ENCODE measurements around the gene FMN1. TPM values are rescaled to one million over a fixed set of nuclear protein-coding genes. Genes with fewer than 3 reads are reported as not detected.

The FMN1 gene
- total and polyA plus RNA-seq, 2 experiments from 2014 or later = 0.53 to 1.8 TPM

DNA sequence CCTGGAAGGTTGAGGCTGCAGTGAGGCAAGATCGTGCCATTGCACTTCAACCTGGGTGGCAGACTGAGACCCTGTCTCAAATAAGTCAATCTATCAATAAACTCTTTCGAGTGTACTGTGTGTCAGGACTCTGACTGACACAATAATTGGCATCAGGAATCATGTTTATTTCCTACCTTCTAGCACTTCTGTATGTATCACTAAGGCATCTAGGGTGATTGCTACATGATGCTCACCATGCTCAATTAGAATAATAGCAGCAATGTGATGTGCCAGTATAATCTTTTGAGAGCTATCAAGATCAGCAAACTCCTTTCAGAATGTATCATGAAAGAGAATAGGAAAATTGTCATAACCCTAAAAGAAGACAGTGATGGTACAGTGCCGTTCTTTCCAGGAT lies 95.3 kb downstream of the FMN1 start:
- TF ChIP-seq, protein P1, sequence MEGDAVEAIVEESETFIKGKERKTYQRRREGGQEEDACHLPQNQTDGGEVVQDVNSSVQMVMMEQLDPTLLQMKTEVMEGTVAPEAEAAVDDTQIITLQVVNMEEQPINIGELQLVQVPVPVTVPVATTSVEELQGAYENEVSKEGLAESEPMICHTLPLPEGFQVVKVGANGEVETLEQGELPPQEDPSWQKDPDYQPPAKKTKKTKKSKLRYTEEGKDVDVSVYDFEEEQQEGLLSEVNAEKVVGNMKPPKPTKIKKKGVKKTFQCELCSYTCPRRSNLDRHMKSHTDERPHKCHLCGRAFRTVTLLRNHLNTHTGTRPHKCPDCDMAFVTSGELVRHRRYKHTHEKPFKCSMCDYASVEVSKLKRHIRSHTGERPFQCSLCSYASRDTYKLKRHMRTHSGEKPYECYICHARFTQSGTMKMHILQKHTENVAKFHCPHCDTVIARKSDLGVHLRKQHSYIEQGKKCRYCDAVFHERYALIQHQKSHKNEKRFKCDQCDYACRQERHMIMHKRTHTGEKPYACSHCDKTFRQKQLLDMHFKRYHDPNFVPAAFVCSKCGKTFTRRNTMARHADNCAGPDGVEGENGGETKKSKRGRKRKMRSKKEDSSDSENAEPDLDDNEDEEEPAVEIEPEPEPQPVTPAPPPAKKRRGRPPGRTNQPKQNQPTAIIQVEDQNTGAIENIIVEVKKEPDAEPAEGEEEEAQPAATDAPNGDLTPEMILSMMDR (IDR thresholded peaks at IDR 0.05; ENCODE audit: low read depth, low read length) = no peak
- Histone ChIP-seq H3K36me3 (no peaks in the 10 kb centered on the region), H3K4me1 (ENCODE audit: low read depth) (peaks cover 14% of the 10 kb centered on the region), H3K27ac (no peak overlapping the region), H3K4me3 (no peak overlapping the region), H3K27me3 (no peaks in the 10 kb centered on the region), H3K9me3 (ENCODE audit: low read depth) (no peaks in the 10 kb centered on the region)
- DNase-seq (ENCODE audit: low read depth in 1 of 2, low spot score in 1 of 2) = no peak

DNA sequence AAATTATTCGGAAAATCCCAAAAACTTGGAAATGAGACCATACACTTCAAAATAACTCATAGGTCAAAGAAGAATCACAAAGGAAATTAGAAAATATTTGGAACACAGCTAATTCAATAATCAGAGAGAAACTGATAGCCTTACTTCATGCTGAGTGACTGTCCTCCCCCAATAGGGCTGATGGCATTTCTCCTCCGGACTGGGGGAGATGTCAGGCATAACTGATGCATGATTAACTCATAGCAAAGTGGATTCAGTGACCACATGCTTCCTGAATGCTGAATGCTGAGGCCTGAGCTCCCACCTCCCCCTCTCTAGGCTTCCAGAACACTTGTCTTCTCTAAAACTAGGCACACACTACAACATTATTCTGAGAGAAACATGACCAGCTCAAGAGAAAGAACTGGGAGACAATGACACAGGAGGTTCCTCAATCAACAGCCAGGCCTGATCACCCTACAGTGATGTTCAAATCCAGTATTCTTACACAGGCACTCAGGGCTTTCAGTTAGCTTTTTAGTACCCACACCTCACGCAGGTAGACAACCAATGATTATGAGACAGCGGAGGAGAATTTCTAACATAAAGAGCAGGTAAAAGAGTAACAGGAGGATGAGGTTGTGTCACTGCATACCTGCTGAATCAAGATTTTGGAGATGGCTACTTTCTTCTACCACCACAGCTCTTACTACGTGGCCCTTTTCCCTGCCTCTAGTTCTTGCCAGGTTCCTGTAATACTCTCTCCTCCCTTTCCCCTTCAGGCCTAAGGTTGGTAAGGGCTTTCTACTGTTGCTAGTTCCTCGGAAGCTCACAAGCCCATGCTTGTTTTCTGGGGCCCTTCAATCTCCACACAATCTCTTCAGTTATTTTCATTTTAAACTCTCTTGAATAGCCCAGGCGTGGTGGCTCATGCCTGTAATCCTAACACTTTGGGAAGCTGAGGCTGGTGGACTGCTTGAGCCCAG lies 96.1 kb downstream of the FMN1 start:
- Histone ChIP-seq H3K36me3 (no peaks in the 10 kb centered on the region), H3K4me3 (no peak overlapping the region), H3K27ac (no peak overlapping the region), H3K9me3 (ENCODE audit: low read depth) (no peaks in the 10 kb centered on the region), H3K4me1 (ENCODE audit: low read depth) (peaks cover 16% of the 10 kb centered on the region), H3K27me3 (no peaks in the 10 kb centered on the region)
- DNase-seq (ENCODE audit: low read depth in 1 of 2, low spot score in 1 of 2) = peak in 1 of 2 donors; percentile 56
- TF ChIP-seq, protein P1 (IDR thresholded peaks at IDR 0.05; ENCODE audit: low read depth, low read length) = no peak

DNA sequence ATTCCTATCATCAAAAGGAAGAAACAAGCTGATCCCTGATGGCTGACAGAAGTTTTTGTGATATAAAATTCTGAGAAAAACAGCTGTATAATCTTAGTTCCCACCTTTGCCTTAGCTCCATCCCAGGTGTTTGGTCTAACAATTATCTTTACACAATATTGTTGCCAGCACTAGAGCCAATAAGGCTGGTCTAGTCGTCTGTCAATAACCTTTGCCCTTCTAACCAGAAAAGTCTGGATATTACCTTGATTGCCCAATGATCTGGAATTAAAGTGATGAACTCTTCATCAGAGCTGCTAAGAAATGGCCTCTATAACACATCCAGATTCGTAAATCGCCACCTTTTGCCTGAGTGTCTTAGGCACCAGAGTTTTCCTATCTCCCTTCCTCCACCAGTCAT lies 98.4 kb downstream of the FMN1 start:
- DNase-seq (ENCODE audit: low read depth in 1 of 2, low spot score in 1 of 2) = no peak
- Histone ChIP-seq H3K27ac (no peak overlapping the region), H3K4me3 (no peak overlapping the region), H3K36me3 (no peaks in the 10 kb centered on the region), H3K4me1 (ENCODE audit: low read depth) (peaks cover 25% of the 10 kb centered on the region), H3K27me3 (no peaks in the 10 kb centered on the region), H3K9me3 (ENCODE audit: low read depth) (no peaks in the 10 kb centered on the region)
- TF ChIP-seq, protein P1 (IDR thresholded peaks at IDR 0.05; ENCODE audit: low read depth, low read length) = no peak

DNA sequence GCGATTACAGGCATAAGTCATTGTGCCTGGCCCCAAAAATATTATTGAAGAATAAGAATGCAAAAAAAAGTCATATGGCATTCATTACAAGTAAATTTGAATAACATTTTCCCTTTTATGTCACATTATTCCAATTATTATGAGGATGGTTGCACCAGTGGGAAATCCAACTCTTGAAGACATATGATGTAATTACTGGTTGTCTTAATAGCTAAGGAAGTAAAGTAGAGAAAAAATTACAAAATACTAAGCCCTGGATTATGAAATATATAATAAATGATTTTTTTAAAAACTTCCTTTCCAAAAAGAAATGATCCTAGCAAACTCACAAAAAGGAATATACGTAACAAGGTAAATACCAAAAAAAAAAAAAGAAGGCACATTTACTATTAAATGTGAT lies 98.9 kb downstream of the FMN1 start:
- Histone ChIP-seq H3K4me1 (ENCODE audit: low read depth) (peaks cover 25% of the 10 kb centered on the region), H3K27me3 (no peaks in the 10 kb centered on the region)
- TF ChIP-seq, protein P1 (IDR thresholded peaks at IDR 0.05; ENCODE audit: low read depth, low read length) = no peak

DNA sequence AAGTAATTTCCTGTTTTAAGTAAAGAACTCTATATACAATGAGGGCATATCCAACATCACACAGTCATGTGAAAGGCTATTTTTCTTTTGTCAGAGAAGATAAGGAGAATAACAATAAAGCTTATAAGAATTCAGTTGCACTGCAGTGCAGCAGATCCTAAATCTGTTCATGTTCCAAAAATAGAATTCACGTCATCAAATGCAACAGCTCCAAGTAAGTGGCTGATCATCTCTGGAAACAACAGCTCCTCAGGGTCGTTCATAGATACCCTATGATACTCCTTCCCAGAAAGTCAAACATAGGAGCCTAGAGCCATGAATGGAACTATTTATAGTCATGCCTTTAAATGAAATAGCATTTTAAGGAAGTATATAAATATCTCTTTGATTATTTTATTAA lies 100.2 kb downstream of the FMN1 start:
- H3K27ac ChIP-seq = peak overlapping the region; percentile 79

More for the DNA sequence above, 98.9 kb downstream of the FMN1 start:
- DNase-seq (ENCODE audit: low read depth in 1 of 2, low spot score in 1 of 2) = no peak
- Histone ChIP-seq H3K27ac (no peak overlapping the region), H3K4me3 (no peak overlapping the region), H3K36me3 (no peaks in the 10 kb centered on the region), H3K9me3 (ENCODE audit: low read depth) (no peaks in the 10 kb centered on the region)

More for the DNA sequence above, 100.2 kb downstream of the FMN1 start:
- Histone ChIP-seq H3K36me3 (no peaks in the 10 kb centered on the region), H3K4me1 (ENCODE audit: low read depth) (peaks cover 31% of the 10 kb centered on the region), H3K4me3 (no peak overlapping the region), H3K27me3 (no peaks in the 10 kb centered on the region), H3K9me3 (ENCODE audit: low read depth) (no peaks in the 10 kb centered on the region)
- DNase-seq (ENCODE audit: low read depth in 1 of 2, low spot score in 1 of 2) = peak; percentile 31 to 60
- TF ChIP-seq, protein P1 (IDR thresholded peaks at IDR 0.05; ENCODE audit: low read depth, low read length) = no peak

Measured in cardiac muscle cell (in vitro differentiated cells and primary cell).